ENCODE results near the gene C3orf49. TPM values are rescaled to one million over a fixed set of nuclear protein-coding genes. Genes with fewer than 3 reads are reported as not detected.
A peak's percentile ranks its signal among the peaks of the same experiment; 100 is the strongest.

The C3orf49 gene
- total RNA-seq (2022), result not detected in 2 replicates
- percentile 3 among the genes with signal in this experiment for Bru-seq, nascent RNA
- BruChase-seq, experiment 1, labeled RNA remaining after a 2-hour chase, result not detected
- BruChase-seq, experiment 2, labeled RNA remaining after a 6-hour chase, result not detected
- long read RNA-seq, partial matches to known transcripts, result 0 of 2 reads
- long read RNA-seq, other reads (novel, unspliced or antisense), result 2 of 2 reads

GRCh38 chr3:63819151-63819398 lies at the start of gene C3orf49:
C3orf49 (plus strand) TSS chr3:63819299; CDS start chr3:63819472, 173 bp downstream.
- Histone ChIP-seq H3K27me3 (replicated peaks; ENCODE audit: control insufficient read depth, insufficient read depth, low read length) (no peaks in the 10 kb centered on the region), H3K4me1 (no peaks in the 10 kb centered on the region), H3K4me3 (ENCODE audit: low read depth, low read length) (no peak within 1 kb of the TSS), H3K9me3 (no peaks in the 10 kb centered on the region), H3K36me3 (ENCODE audit: control insufficient read depth, insufficient read depth, low read length) (no peaks in the 10 kb centered on the region)
- no peak within 1 kb of the TSS for H3K4me3 Mint-ChIP-seq (ENCODE audit: unreplicated experiment)
- H3K36me3 Mint-ChIP-seq (ENCODE audit: insufficient read depth, unreplicated experiment), result no peaks in the 10 kb centered on the region
- CTCF ChIA-PET, result interaction anchor here (2.5 kb wide), 1 partner anchor 469 kb away, joined by 13 read pairs; no protein-coding TSS in a partner anchor
- intact Hi-C loops (cut with micrococcal nuclease; ENCODE audit: unreplicated experiment), result loop anchor here (5.0 kb wide), 1 partner anchor 412 kb away; no protein-coding TSS in a partner anchor
- no peaks in the 10 kb centered on the region for H3K9me3 Mint-ChIP-seq (ENCODE audit: unreplicated experiment)
- H3K27ac Mint-ChIP-seq (ENCODE audit: unreplicated experiment), result no peak within 1 kb of the TSS
- no TSS peak for BruUV-seq (replicated peaks)
- no peak for DNase-seq
- no peaks in the 10 kb centered on the region for H3K27me3 Mint-ChIP-seq (ENCODE audit: insufficient read depth, unreplicated experiment)
- H3K4me1 Mint-ChIP-seq (ENCODE audit: low read depth, unreplicated experiment), result no peaks in the 10 kb centered on the region
- no peak for TF ChIP-seq CTCF (IDR thresholded peaks at IDR 0.05; ENCODE audit: insufficient read depth in 1 of 2, low read depth in 1 of 2, low read length in 1 of 2, severe bottlenecking in 1 of 2, unreplicated experiment in 1 of 2)
- POLR2A ChIA-PET, result no interaction called here

GRCh38 chr3:63774781-63775180 lies 44.3 kb upstream of the C3orf49 start:
- Mint-ChIP-seq H3K9me3 (ENCODE audit: unreplicated experiment) (no peaks in the 10 kb centered on the region), H3K4me3 (ENCODE audit: unreplicated experiment) (no peak overlapping the region), H3K4me1 (ENCODE audit: low read depth, unreplicated experiment) (no peaks in the 10 kb centered on the region), H3K27me3 (ENCODE audit: insufficient read depth, unreplicated experiment) (no peaks in the 10 kb centered on the region), H3K36me3 (ENCODE audit: insufficient read depth, unreplicated experiment) (no peaks in the 10 kb centered on the region), H3K27ac (ENCODE audit: unreplicated experiment) (no peak overlapping the region)
- no peaks in the 10 kb centered on the region for H3K27me3 ChIP-seq (replicated peaks; ENCODE audit: control insufficient read depth, insufficient read depth, low read length)
- intact Hi-C loops (cut with micrococcal nuclease; ENCODE audit: unreplicated experiment), result no loop called here
- no peaks in the 10 kb centered on the region for H3K4me1 ChIP-seq
- no TSS peak for BruUV-seq (replicated peaks)
- no peak for DNase-seq
- ChIA-PET POLR2A (no interaction called here), CTCF (no interaction called here)
- no peaks in the 10 kb centered on the region for H3K36me3 ChIP-seq (ENCODE audit: control insufficient read depth, insufficient read depth, low read length)
- TF ChIP-seq CTCF (IDR thresholded peaks at IDR 0.05; ENCODE audit: insufficient read depth in 1 of 2, low read depth in 1 of 2, low read length in 1 of 2, severe bottlenecking in 1 of 2, unreplicated experiment in 1 of 2), result no peak
- no peaks in the 10 kb centered on the region for H3K9me3 ChIP-seq
- H3K4me3 ChIP-seq (ENCODE audit: low read depth, low read length), result no peak overlapping the region

- no peak overlapping the region for H3K4me3 ChIP-seq (ENCODE audit: low read depth, low read length)
- H3K36me3 ChIP-seq (ENCODE audit: control insufficient read depth, insufficient read depth, low read length), result no peaks in the 10 kb centered on the region
- BruUV-seq (replicated peaks), result no TSS peak
- Mint-ChIP-seq H3K27me3 (ENCODE audit: insufficient read depth, unreplicated experiment) (no peaks in the 10 kb centered on the region), H3K4me1 (ENCODE audit: low read depth, unreplicated experiment) (no peaks in the 10 kb centered on the region), H3K36me3 (ENCODE audit: insufficient read depth, unreplicated experiment) (no peaks in the 10 kb centered on the region), H3K4me3 (ENCODE audit: unreplicated experiment) (no peak overlapping the region), H3K9me3 (ENCODE audit: unreplicated experiment) (no peaks in the 10 kb centered on the region), H3K27ac (ENCODE audit: unreplicated experiment) (no peak overlapping the region)
- no peaks in the 10 kb centered on the region for H3K27me3 ChIP-seq (replicated peaks; ENCODE audit: control insufficient read depth, insufficient read depth, low read length)
- ChIA-PET CTCF (no interaction called here), POLR2A (no interaction called here)
- no peak for DNase-seq
- intact Hi-C loops (cut with micrococcal nuclease; ENCODE audit: unreplicated experiment), result no loop called here
- TF ChIP-seq CTCF (IDR thresholded peaks at IDR 0.05; ENCODE audit: insufficient read depth in 1 of 2, low read depth in 1 of 2, low read length in 1 of 2, severe bottlenecking in 1 of 2, unreplicated experiment in 1 of 2), result no peak
- H3K4me1 ChIP-seq, result no peaks in the 10 kb centered on the region
- no peaks in the 10 kb centered on the region for H3K9me3 ChIP-seq
Measured at GRCh38 chr3:63779227-63779626, 39.9 kb upstream of the C3orf49 start.

Measured in Caco-2 (cell line).